ENCODE data around the gene PINK1. TPM values are rescaled to one million over a fixed set of nuclear protein-coding genes. Genes with fewer than 3 reads are reported as not detected.

Gene PINK1
- total RNA-seq, 1 experiment from 2014 or later = 17.0 TPM

DNA sequence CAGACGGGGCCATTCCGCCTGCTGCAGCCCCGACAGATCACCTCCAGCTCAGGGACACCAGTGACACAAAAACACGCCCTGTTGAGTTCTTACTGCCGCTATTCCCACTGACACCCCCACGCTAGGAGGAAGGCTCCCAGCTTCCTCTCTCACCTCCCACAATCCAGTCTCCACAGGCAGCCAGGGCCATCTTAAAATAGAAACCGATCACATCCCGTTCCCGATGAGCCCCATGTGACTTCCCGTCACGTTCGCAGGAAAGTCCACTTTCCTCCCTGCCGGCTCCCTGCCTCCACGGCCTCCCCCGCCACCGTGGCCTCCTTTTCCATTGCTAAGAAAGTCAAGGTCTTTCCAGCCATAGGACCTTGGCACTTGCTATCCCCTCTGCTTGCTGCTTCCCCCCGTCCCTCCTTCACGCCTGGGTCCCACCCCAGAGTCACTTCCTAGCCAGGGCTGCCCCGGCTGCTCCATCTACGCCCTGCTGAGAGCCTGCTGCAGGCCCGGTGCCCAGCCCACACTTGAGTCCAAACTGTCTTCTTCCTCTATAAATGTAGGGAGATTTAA is 51.9 kb downstream of the PINK1 start:
- TF ChIP-seq, protein P1, sequence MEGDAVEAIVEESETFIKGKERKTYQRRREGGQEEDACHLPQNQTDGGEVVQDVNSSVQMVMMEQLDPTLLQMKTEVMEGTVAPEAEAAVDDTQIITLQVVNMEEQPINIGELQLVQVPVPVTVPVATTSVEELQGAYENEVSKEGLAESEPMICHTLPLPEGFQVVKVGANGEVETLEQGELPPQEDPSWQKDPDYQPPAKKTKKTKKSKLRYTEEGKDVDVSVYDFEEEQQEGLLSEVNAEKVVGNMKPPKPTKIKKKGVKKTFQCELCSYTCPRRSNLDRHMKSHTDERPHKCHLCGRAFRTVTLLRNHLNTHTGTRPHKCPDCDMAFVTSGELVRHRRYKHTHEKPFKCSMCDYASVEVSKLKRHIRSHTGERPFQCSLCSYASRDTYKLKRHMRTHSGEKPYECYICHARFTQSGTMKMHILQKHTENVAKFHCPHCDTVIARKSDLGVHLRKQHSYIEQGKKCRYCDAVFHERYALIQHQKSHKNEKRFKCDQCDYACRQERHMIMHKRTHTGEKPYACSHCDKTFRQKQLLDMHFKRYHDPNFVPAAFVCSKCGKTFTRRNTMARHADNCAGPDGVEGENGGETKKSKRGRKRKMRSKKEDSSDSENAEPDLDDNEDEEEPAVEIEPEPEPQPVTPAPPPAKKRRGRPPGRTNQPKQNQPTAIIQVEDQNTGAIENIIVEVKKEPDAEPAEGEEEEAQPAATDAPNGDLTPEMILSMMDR (conservative IDR thresholded peaks at IDR 0.05) = no peak
- no peak overlapping the region for H2BK120ac ChIP-seq (ENCODE audit: low read depth, low read length, poor library complexity, severe bottlenecking)

More for the DNA sequence above, 51.9 kb downstream of the PINK1 start:
- no peak for DNase-seq
- Histone ChIP-seq H4K5ac (ENCODE audit: insufficient read length, low read depth, low read length) (no peak overlapping the region), H4K8ac (replicated peaks; ENCODE audit: insufficient read length, low read depth, low read length) (no peak overlapping the region), H2BK12ac (ENCODE audit: insufficient read length, low read depth, low read length) (no peak overlapping the region), H4K91ac (ENCODE audit: insufficient read length, low read depth, low read length) (no peak overlapping the region), H3K9ac (ENCODE audit: extremely low read depth, insufficient read length, low read length) (no peak overlapping the region), H2BK5ac (ENCODE audit: insufficient read length, low read length) (no peak overlapping the region), H3K79me1 (ENCODE audit: insufficient read depth, low read depth, low read length, poor library complexity, severe bottlenecking) (no peaks in the 10 kb centered on the region), H3K4me1 (ENCODE audit: insufficient read depth, low read length) (no peaks in the 10 kb centered on the region), H3K23ac (ENCODE audit: insufficient read length, low read depth, low read length) (no peak overlapping the region), H2BK20ac (ENCODE audit: low read depth, low read length, poor library complexity, severe bottlenecking) (no peak overlapping the region), H3K4ac (ENCODE audit: low read depth, low read length) (no peak overlapping the region), H2BK15ac (ENCODE audit: low read depth, low read length) (no peak overlapping the region), H3K14ac (ENCODE audit: insufficient read depth, low read length) (no peak overlapping the region), H3K23me2 (ENCODE audit: insufficient read length, low read depth, low read length, poor library complexity, severe bottlenecking) (no peaks in the 10 kb centered on the region), H3K79me2 (ENCODE audit: insufficient read depth, low read length) (no peaks in the 10 kb centered on the region), H3K27me3 (ENCODE audit: insufficient read depth, low read length) (no peaks in the 10 kb centered on the region), H3K9me3 (ENCODE audit: control insufficient read depth, low read depth, low read length) (no peaks in the 10 kb centered on the region), H3K4me2 (ENCODE audit: insufficient read depth, insufficient read length, low read length) (no peak overlapping the region), H3T11ph (ENCODE audit: low read length) (no peak overlapping the region), H3K27ac (ENCODE audit: insufficient read length, low read depth, low read length) (no peak overlapping the region), H4K20me1 (ENCODE audit: control insufficient read depth, insufficient read depth, insufficient read length) (no peaks in the 10 kb centered on the region), H2AK5ac (ENCODE audit: insufficient read length, low read length) (no peak overlapping the region), H2AFZ (ENCODE audit: low read length) (no peak overlapping the region), H3K56ac (ENCODE audit: insufficient read length, low read depth, low read length) (no peak overlapping the region), H3K18ac (ENCODE audit: insufficient read length, low read depth, low read length) (no peak overlapping the region)
- Mint-ChIP-seq H3K27me3 (ENCODE audit: low read depth) (no peaks in the 10 kb centered on the region; the same call in 1 of the 2 replicates), H3K36me3 (ENCODE audit: insufficient read depth in 1 of 3, low read depth in 3 of 3) (peaks cover 0 to 21% (median 6%) of the 10 kb centered on the region in 3 experiments; a peak in 5 of 7 replicates), H3K4me3 (no peak overlapping the region; a peak in 1 of 5 replicates), H3K27ac (peak overlapping the region; percentile 35 to 39 (median 37); a peak in 2 of 7 replicates), H3K9me3 (no peaks in the 10 kb centered on the region), H3K4me1 (peaks cover 3% of the 10 kb centered on the region in 2 experiments; a peak in 2 of 4 replicates)
- no CpG with 5 or more reads among the region's 21 CpGs for WGBS (ENCODE audit: extremely low coverage, insufficient read length, low lambda C conversion rate)
